CD14-positive monocyte (primary cell): Measurements from ENCODE around the gene LRBA. TPM values are rescaled to one million over a fixed set of nuclear protein-coding genes. Genes with fewer than 3 reads are reported as not detected.

Source experiments
- DNase-seq, 3 donors: peaks; one replicate each; pipeline ENCODE4 v3.0.0-alpha.2; 2011 to 2022
- H2AFZ ChIP-seq: 2 replicates; pipeline ENCODE4 v1.6.0; 2012; ENCODE audit warnings: mild to moderate bottlenecking, low read depth, low read length, inconsistent platforms; ENCODE audit not compliant: insufficient read depth, poor library complexity, severe bottlenecking
- H3K27ac ChIP-seq, 2 donors: 1 replicate in 1 of 2; 2 replicates in 1 of 2; pipeline ENCODE4 v1.5.1; 2012 to 2013; ENCODE audit warnings: low read length in 2 of 2, control low read depth in 1 of 2, inconsistent platforms in 1 of 2, low read depth in 1 of 2, mild to moderate bottlenecking in 1 of 2
- H3K27me3 ChIP-seq, 2 donors: one replicate each; pipeline versions ENCODE4 v1.6.0 to v1.6.1; 2011 to 2013; ENCODE audit warnings: low read length in 2 of 2; ENCODE audit not compliant: control insufficient read depth in 2 of 2, insufficient read depth in 2 of 2
- H3K36me3 ChIP-seq, 2 donors: replicated peaks in 1 of 2; 1 replicate in 1 of 2; 2 replicates in 1 of 2; pipeline versions ENCODE4 v1.5.1 to v1.6.1; 2012 to 2013; ENCODE audit warnings: low read length in 2 of 2, control low read depth in 1 of 2, inconsistent platforms in 1 of 2, mild to moderate bottlenecking in 1 of 2; ENCODE audit not compliant: insufficient read depth in 2 of 2, control insufficient read depth in 1 of 2
- H3K4me1 ChIP-seq, 2 donors: 1 replicate in 1 of 2; 2 replicates in 1 of 2; pipeline versions ENCODE4 v1.5.1 to v1.6.1; 2012 to 2013; ENCODE audit warnings: low read length in 2 of 2, control low read depth in 1 of 2, inconsistent platforms in 1 of 2, mild to moderate bottlenecking in 1 of 2, moderate library complexity in 1 of 2; ENCODE audit not compliant: insufficient read depth in 2 of 2, control insufficient read depth in 1 of 2
- H3K4me2 ChIP-seq: replicated peaks from 2 replicates; pipeline ENCODE3; 2012; ENCODE audit warnings: low read length, moderate library complexity, mild to moderate bottlenecking; ENCODE audit not compliant: poor library complexity, severe bottlenecking; ENCODE audit errors: extremely low read depth
- H3K4me3 ChIP-seq, 3 experiments: fragments of 200-600 bp in 1 of 3; sonication (generic) in 1 of 3; replicated peaks in 1 of 3; 1 replicate in 2 of 3; 2 replicates in 1 of 3; pipeline ENCODE4 v1.5.1; 2011 to 2013; ENCODE audit warnings: low read length in 3 of 3, mild to moderate bottlenecking in 3 of 3, control low read depth in 2 of 3, low read depth in 2 of 3, inconsistent platforms in 1 of 3, moderate library complexity in 1 of 3
- H3K79me2 ChIP-seq: 2 replicates; pipeline ENCODE4 v1.6.0; 2012; ENCODE audit warnings: mild to moderate bottlenecking, control low read depth, inconsistent platforms, low read length, moderate library complexity; ENCODE audit not compliant: insufficient read depth
- H3K9ac ChIP-seq: 2 replicates; pipeline ENCODE4 v1.6.0; 2017; ENCODE audit warnings: low read length, mild to moderate bottlenecking; ENCODE audit not compliant: insufficient read depth, poor library complexity, severe bottlenecking
- H3K9me3 ChIP-seq, 2 donors: replicated peaks in 1 of 2; 1 replicate in 1 of 2; 2 replicates in 1 of 2; pipeline versions ENCODE4 v1.5.1 to v1.6.1; 2012 to 2013; ENCODE audit warnings: low read length in 2 of 2, control low read depth in 1 of 2; ENCODE audit not compliant: control insufficient read depth in 1 of 2, insufficient read depth in 1 of 2
- H4K20me1 ChIP-seq: 2 replicates; pipeline ENCODE4 v1.6.0; 2012; ENCODE audit warnings: mild to moderate bottlenecking, low read length, control low read depth, moderate library complexity; ENCODE audit not compliant: insufficient read depth
- H3K27ac Mint-ChIP-seq, 7 donors: one replicate each; pipeline ENCODE4 v1.8.0; 2020; ENCODE audit warnings: mild to moderate bottlenecking in 7 of 7, mixed read lengths in 7 of 7, moderate library complexity in 6 of 7, inconsistent platforms in 2 of 7
- H3K27me3 Mint-ChIP-seq, 3 donors: one replicate each; pipeline ENCODE4 v1.8.0; 2021 to 2022; ENCODE audit warnings: low read depth in 3 of 3, mild to moderate bottlenecking in 3 of 3, mixed read lengths in 3 of 3, moderate library complexity in 3 of 3, inconsistent platforms in 1 of 3
- H3K36me3 Mint-ChIP-seq, 2 donors: one replicate each; pipeline ENCODE4 v1.8.0; 2020; ENCODE audit warnings: mixed read lengths in 2 of 2, inconsistent platforms in 1 of 2, mild to moderate bottlenecking in 1 of 2
- H3K4me1 Mint-ChIP-seq: one replicate; pipeline ENCODE4 v1.8.0; 2020; ENCODE audit warnings: mild to moderate bottlenecking, mixed read lengths
- H3K4me3 Mint-ChIP-seq, 2 donors: one replicate each; pipeline ENCODE4 v1.8.0; 2020; ENCODE audit warnings: mild to moderate bottlenecking in 2 of 2, mixed read lengths in 2 of 2, moderate library complexity in 1 of 2
- H3K9me3 Mint-ChIP-seq, 7 donors: one replicate each; pipeline ENCODE4 v1.8.0; 2020 to 2022; ENCODE audit warnings: mixed read lengths in 7 of 7, mild to moderate bottlenecking in 6 of 7, moderate library complexity in 6 of 7, inconsistent platforms in 2 of 7
- WGBS: methylation state at CpG from one replicate; pipeline ENCODE4 v1.1.5; 2013; ENCODE audit warnings: missing lambda C conversion rate; ENCODE audit not compliant: insufficient coverage; 5-methylcytosine and 5-hydroxymethylcytosine counted together
- intact Hi-C, 2 donors: fragments of 100-400 bp; cut with micrococcal nuclease; formaldehyde crosslinking; loops; one replicate each; pipeline versions ENCODE4 v1.15.0 to v1.15.1; 2023
- polyA plus RNA-seq, 3 donors: library from polyadenylated mRNA; depleted of rRNA in 1 of 3; unstranded in 2 of 3; stranded (reverse) in 1 of 3; fragments of 300-500 nt in 2 of 3; fragments of >200 nt in 1 of 3; fragmentation: Illumina TruSeq in 2 of 3; gene quantifications; 1 replicate in 2 of 3; 2 replicates in 1 of 3; pipeline ENCODE4 v1.2.3, GENCODE V29; 2012 to 2021
- TF ChIP-seq, protein P1 (sequence below): fragments of 200-600 bp; IDR thresholded peaks from one replicate; pipeline ENCODE4 v1.8.0; 2022; ENCODE audit warnings: antibody characterized with exemption, mild to moderate bottlenecking

The LRBA gene
- polyA plus RNA-seq, 3 donors: 1.5 to 5.5 (median 4.4) TPM

DNA sequence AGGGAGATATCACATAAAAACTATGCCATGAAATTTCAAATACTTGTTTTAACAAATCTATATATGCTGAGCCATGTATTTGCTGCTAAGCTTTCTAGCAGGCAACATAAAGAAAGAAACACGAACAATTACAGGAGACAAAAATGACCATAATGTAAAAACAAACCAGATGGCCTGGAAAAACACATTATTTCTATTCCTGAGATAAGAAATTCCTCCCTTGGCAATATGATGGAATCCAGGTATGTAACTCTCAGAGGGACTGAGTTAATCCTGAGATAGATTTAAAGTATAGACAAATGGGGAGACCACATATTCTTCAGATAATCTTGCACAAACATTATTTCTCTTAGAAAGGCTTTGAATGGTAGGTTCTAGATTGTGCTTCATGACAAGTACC lies 657.3 kb downstream of the LRBA start:
- H3K36me3 Mint-ChIP-seq: no peaks in the 10 kb centered on the region

GRCh38 chr4:150355858-150356455 lies 659.1 kb downstream of the LRBA start:
- Histone ChIP-seq H3K9me3 (no peaks in the 10 kb centered on the region), H3K36me3 (no peaks in the 10 kb centered on the region), H3K4me1 (no peaks in the 10 kb centered on the region), H3K27ac (no peak overlapping the region), H3K79me2 (no peaks in the 10 kb centered on the region), H3K9ac (no peak overlapping the region), H2AFZ (no peak overlapping the region), H4K20me1 (no peaks in the 10 kb centered on the region), H3K4me2 (no peak overlapping the region), H3K27me3 (no peaks in the 10 kb centered on the region), H3K4me3 (no peak overlapping the region)
- H3K4me1 Mint-ChIP-seq: no peaks in the 10 kb centered on the region
- no peak for DNase-seq
- H3K4me3 Mint-ChIP-seq: no peak overlapping the region
- H3K9me3 Mint-ChIP-seq: no peaks in the 10 kb centered on the region
- no peak overlapping the region for H3K27ac Mint-ChIP-seq
- no peaks in the 10 kb centered on the region for H3K36me3 Mint-ChIP-seq
- WGBS: no CpG with 5 or more reads among the region's 3 CpGs
- H3K27me3 Mint-ChIP-seq: no peaks in the 10 kb centered on the region
- TF ChIP-seq, protein P1, sequence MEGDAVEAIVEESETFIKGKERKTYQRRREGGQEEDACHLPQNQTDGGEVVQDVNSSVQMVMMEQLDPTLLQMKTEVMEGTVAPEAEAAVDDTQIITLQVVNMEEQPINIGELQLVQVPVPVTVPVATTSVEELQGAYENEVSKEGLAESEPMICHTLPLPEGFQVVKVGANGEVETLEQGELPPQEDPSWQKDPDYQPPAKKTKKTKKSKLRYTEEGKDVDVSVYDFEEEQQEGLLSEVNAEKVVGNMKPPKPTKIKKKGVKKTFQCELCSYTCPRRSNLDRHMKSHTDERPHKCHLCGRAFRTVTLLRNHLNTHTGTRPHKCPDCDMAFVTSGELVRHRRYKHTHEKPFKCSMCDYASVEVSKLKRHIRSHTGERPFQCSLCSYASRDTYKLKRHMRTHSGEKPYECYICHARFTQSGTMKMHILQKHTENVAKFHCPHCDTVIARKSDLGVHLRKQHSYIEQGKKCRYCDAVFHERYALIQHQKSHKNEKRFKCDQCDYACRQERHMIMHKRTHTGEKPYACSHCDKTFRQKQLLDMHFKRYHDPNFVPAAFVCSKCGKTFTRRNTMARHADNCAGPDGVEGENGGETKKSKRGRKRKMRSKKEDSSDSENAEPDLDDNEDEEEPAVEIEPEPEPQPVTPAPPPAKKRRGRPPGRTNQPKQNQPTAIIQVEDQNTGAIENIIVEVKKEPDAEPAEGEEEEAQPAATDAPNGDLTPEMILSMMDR: no peak
- intact Hi-C loops: no loop called here

More for the DNA sequence above, 657.3 kb downstream of the LRBA start:
- Mint-ChIP-seq H3K4me3 (no peak overlapping the region), H3K4me1 (no peaks in the 10 kb centered on the region), H3K27ac (no peak overlapping the region), H3K27me3 (no peaks in the 10 kb centered on the region), H3K9me3 (no peaks in the 10 kb centered on the region)
- no peaks in the 10 kb centered on the region for H3K4me1 ChIP-seq
- no peak for DNase-seq
- H3K79me2 ChIP-seq: no peaks in the 10 kb centered on the region
- TF ChIP-seq, protein P1: no peak
- H3K27ac ChIP-seq: no peak overlapping the region
- no peaks in the 10 kb centered on the region for H3K27me3 ChIP-seq
- WGBS: no CpG with 5 or more reads among the region's 1 CpG
- no peak overlapping the region for H2AFZ ChIP-seq
- intact Hi-C loops: no loop called here
- no peaks in the 10 kb centered on the region for H4K20me1 ChIP-seq
- no peak overlapping the region for H3K4me3 ChIP-seq
- H3K4me2 ChIP-seq: no peak overlapping the region
- H3K9me3 ChIP-seq: no peaks in the 10 kb centered on the region
- H3K9ac ChIP-seq: no peak overlapping the region
- H3K36me3 ChIP-seq: no peaks in the 10 kb centered on the region
